Lower leg skin (tissue), 4 donors: ENCODE data around the gene FAAH. TPM values are rescaled to one million over a fixed set of nuclear protein-coding genes. Genes with fewer than 3 reads are reported as not detected.

Source experiments
- DNase-seq, 2 donors: peaks; one replicate each; pipeline ENCODE4 v3.0.0-alpha.2; 2019; ENCODE audit warnings: low spot score in 2 of 2
- H3K4me3 ChIP-seq: fragments of 200-600 bp; sonication (generic); 2 replicates; pipeline ENCODE4 v1.5.1; 2017; ENCODE audit warnings: mild to moderate bottlenecking, low read depth; ENCODE audit not compliant: poor library complexity, severe bottlenecking
- POLR2A ChIP-seq, 2 donors: fragments of 450-650 bp; IDR thresholded peaks; one replicate each; pipeline ENCODE4 v1.6.1; 2016 to 2017; ENCODE audit warnings: antibody characterized with exemption in 2 of 2, mild to moderate bottlenecking in 1 of 2, moderate library complexity in 1 of 2
- WGBS, 2 donors: methylation state at CpG; one replicate each; pipeline ENCODE4 v1.1.5; 2018; 5-methylcytosine and 5-hydroxymethylcytosine counted together
- intact Hi-C: fragments of 100-400 bp; cut with DNase I; formaldehyde crosslinking; loops from one replicate; pipeline ENCODE4 v1.15.0; 2023; ENCODE audit warnings: low total_unique reads
- total RNA-seq, 4 donors: library from RNA; depleted of rRNA; stranded (reverse); fragments of >200 nt; gene quantifications; one replicate each; pipeline ENCODE4 v1.1.0, GENCODE V29; 2016
- TF ChIP-seq, protein P1 (sequence below), 3 donors: fragments of 450-650 bp; IDR thresholded peaks; one replicate each; pipeline ENCODE4 v1.5.1; 2016; ENCODE audit warnings: antibody characterized with exemption in 3 of 3, mild to moderate bottlenecking in 3 of 3, moderate library complexity in 2 of 3

FAAH gene
- total RNA-seq, 4 donors from 2014 or later = 26.3 to 30.7 (median 28.4) TPM

- H3K4me3 ChIP-seq = no peak overlapping the region
- TF ChIP-seq, protein P1, sequence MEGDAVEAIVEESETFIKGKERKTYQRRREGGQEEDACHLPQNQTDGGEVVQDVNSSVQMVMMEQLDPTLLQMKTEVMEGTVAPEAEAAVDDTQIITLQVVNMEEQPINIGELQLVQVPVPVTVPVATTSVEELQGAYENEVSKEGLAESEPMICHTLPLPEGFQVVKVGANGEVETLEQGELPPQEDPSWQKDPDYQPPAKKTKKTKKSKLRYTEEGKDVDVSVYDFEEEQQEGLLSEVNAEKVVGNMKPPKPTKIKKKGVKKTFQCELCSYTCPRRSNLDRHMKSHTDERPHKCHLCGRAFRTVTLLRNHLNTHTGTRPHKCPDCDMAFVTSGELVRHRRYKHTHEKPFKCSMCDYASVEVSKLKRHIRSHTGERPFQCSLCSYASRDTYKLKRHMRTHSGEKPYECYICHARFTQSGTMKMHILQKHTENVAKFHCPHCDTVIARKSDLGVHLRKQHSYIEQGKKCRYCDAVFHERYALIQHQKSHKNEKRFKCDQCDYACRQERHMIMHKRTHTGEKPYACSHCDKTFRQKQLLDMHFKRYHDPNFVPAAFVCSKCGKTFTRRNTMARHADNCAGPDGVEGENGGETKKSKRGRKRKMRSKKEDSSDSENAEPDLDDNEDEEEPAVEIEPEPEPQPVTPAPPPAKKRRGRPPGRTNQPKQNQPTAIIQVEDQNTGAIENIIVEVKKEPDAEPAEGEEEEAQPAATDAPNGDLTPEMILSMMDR (IDR thresholded peaks at IDR 0.05) = no peak
- no peak for TF ChIP-seq POLR2A (IDR thresholded peaks at IDR 0.05)
- DNase-seq = no peak
- WGBS, 2 donors = 78 to 82% methylated on average over 3 of the region's 3 CpGs
- intact Hi-C loops = no loop called here
Observed at GRCh38 chr1:46370214-46370633, 23.9 kb upstream of the FAAH start.

- H3K4me3 ChIP-seq = no peak overlapping the region
- no peak for DNase-seq
- intact Hi-C loops = no loop called here
- no peak for TF ChIP-seq POLR2A (IDR thresholded peaks at IDR 0.05)
- TF ChIP-seq, protein P1 (IDR thresholded peaks at IDR 0.05) = no peak
- 100% methylated on average over 1 of the region's 1 CpG for WGBS, 2 donors
Observed at GRCh38 chr1:46372431-46372830, 21.7 kb upstream of the FAAH start.

- TF ChIP-seq, protein P1 (IDR thresholded peaks at IDR 0.05) = no peak
- intact Hi-C loops = no loop called here
- no peak for DNase-seq
- no peak overlapping the region for H3K4me3 ChIP-seq
- WGBS, 2 donors = 88 to 100% methylated on average over 1 of the region's 1 CpG
Observed at GRCh38 chr1:46379996-46380395, 14.1 kb upstream of the FAAH start.

- intact Hi-C loops = no loop called here
- no peak for TF ChIP-seq POLR2A (IDR thresholded peaks at IDR 0.05)
- TF ChIP-seq, protein P1 (IDR thresholded peaks at IDR 0.05) = no peak
- DNase-seq = no peak
- no peak overlapping the region for H3K4me3 ChIP-seq
Observed at GRCh38 chr1:46380508-46380907, 13.6 kb upstream of the FAAH start.

DNA sequence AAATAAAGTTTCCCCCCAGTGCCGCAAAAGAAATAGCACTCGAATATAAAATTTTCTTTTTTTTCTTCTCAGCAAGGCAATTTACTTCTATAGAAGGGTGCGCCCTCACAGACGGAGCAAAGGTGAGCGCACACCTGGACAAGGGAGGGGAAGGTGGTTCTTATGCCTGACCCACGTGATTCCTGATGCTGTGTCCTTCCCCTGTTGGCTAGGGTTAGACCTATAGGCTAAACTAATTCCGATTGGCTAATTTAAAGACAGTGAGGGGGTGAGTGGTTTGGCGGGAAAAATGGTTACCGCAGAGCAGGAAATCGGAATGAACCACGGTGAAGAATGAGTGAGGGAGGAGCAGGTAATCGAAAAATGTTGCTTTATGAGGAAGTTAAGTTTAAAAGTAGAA, 607 bp upstream of the FAAH start:
- TF ChIP-seq, protein P1 (IDR thresholded peaks at IDR 0.05) = no peak
- no peak for TF ChIP-seq POLR2A (IDR thresholded peaks at IDR 0.05)
- no peak for DNase-seq
- WGBS, 2 donors = 79 to 85% methylated on average over 12 of the region's 12 CpGs
- intact Hi-C loops = no loop called here
- no peak overlapping the region for H3K4me3 ChIP-seq

- intact Hi-C loops = no loop called here
- peak in 1 of 2 donors; percentile 84 for DNase-seq
- TF ChIP-seq, protein P1 (IDR thresholded peaks at IDR 0.05) = no peak
- no peak for TF ChIP-seq POLR2A (IDR thresholded peaks at IDR 0.05)
- no peak overlapping the region for H3K4me3 ChIP-seq
- WGBS, 2 donors = 24 to 33% methylated on average over 17 of the region's 17 CpGs
Observed at GRCh38 chr1:46394872-46395465, 852 bp downstream of the FAAH start.
